Activated CD4-positive, alpha-beta T cell treated with anti-CD3 and anti-CD28 coated beads, Interleukin-2, Interleukin-4, amounts not matched to agents 100 ng/mL and 50 ng/mL, durations not matched to agents 16 hours and 8 hours (primary cell): ENCODE measurements around the gene SAT2.
"Not testable (repeated sequence)": the region's sequence is repeated elsewhere in the genome, so short reads cannot be mapped to it uniquely, and the experiment has no call there.

ENCODE experiments used
- DNase-seq: peaks from one replicate; pipeline ENCODE4 v3.0.0-alpha.2; 2020; ENCODE audit warnings: low spot score

SAT2 gene

DNA sequence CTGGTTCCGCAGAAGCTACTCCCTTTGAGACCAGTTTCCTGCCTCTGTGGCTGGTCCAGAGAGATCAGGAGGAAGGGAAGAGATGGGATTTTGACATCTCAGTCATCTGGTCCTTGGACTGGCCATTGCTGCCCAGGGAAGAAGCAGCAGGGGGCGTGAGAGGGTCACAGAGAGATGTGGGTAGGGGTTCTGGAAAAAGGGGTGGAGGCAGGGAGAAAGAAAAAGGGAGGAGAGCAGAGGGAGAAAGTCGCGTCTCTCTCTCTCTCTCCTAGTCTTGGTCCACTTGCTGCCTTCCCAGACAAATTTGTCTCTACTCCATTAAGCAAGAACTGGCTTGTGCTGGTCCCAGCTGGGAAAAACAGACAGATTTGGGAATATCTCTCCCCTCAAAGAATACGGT lies 6.8 kb upstream of the SAT2 start:
- DNase-seq = no peak

GRCh38 chr17:7633093-7633492 lies 5.5 kb upstream of the SAT2 start:
- no peak for DNase-seq

DNA sequence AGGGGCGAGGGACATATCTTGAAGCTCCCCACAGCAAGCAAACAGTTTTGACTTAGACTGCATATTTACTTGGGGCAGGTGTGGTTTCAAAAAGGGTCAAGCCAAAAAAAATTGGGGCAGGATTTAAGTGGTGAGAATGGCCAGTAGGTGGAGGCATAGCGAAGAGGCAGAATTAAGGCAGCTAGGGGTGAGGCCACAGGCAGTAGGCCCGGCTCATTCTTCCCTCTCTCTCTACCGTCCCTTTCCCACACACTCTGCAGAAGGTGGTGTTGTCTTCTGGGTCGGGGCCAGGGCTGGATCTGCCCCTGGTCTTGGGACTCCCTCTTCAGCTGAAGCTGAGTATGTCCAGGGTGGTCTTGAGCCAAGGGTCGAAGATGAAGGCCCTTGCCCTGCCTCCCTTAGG lies 4.9 kb upstream of the SAT2 start:
- peak; percentile 52 for DNase-seq

DNA sequence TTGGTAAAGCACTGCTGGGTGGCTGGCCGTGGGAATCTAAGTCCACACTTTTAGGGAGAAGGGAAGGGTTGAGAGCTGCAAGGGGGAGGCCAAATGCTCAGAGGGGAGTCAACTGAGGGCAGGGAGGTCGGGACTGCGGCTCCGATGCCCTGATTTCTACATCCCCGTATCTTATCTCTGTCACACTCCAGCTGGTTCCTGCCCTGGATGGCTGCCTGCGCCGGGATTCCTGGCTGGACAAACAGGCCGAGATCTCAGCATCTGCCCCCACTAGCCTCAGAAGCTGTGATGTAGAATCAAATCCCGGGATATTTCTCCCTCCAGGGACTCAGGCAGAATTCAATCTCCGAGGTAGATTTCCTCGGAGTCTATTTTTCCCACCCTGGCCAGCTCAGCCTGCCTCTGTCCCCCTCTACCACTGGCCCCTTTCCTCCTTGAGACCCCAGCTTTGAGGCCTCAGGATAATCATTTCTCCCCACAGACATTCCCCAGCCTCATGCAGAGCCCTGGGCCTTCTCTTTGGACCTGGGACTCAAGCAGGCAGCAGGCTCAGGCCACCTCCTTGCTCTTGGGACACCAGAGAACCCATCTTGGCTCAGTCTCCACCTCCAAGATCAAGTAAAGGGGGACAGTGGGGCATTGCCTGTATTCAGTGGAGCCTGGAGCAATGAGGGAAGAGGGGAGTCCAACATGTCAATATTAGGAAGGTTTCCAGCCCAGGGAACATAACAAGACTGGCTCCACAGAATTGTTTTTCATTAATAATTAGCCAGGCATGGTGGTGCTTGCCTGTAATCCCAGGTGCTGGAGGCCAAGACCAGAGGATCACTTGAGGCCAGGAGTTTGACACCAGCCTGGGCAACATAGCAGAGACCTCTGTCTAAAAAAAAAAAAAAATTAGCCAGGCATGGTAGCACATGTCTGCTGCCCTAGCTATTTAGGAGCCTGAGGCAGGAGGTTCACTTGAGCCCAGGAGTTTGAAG lies 4.1 kb upstream of the SAT2 start:
- DNase-seq = no peak

DNA sequence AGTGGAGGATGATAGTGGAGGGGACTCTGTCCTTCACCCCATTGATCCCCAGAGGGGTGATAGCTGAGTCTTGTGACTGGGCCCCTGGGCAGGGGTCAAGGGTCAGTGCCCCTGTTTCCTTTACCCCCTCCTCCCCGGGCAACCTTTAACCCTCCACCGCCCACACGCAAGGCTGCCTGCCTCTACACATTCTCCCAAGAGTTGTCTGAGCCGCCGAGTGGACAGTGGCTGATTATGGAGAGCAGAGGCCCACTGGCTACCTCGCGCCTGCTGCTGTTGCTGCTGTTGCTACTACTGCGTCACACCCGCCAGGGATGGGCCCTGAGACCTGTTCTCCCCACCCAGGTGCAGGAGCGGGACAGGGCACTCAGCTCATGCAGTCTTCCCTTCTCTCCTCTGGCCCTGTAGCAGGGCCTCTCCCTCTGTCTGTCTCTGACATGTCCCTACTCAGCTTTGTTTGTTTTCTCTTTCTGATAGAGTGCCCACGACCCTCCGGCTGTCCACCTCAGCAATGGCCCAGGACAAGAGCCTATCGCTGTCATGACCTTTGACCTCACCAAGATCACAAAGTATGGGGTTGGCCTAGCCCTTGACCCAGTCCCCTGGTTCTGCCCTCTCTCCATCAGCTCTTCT lies 2.4 kb upstream of the SAT2 start, which contains the start of gene SHBG:
Gene SHBG (plus strand): TSS at position 197 of the 633 bp plus-strand sequence. CDS start 38 bp downstream, at position 235.
- no peak for DNase-seq

- DNase-seq = no peak
These were observed 718 bp downstream of the SAT2 start for GRCh38 chr17:7626956-7627249.

DNA sequence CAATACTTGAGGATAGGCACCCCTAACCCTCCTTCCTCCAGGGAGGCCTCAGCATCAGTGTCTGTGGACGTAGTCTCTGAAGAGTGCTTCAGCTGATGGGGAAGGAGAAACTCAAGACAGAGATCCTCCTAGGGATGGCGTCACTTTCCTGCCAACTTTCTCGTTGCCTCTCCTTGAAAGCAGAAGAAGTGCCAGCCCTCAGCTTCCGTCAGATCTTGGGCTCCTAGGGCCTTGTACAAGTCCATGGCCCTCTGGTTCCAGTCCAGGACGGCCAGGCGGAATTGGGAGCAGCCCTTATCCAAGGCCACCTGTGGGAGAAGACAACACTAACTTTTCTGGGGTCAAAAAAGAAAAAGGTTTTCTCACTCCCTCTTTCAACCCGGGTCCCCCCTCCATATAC lies 1.3 kb downstream of the SAT2 start:
- DNase-seq = no peak

GRCh38 chr17:7625749-7626148 lies 1.9 kb downstream of the SAT2 start:
- DNase-seq = not testable (repeated sequence)

DNA sequence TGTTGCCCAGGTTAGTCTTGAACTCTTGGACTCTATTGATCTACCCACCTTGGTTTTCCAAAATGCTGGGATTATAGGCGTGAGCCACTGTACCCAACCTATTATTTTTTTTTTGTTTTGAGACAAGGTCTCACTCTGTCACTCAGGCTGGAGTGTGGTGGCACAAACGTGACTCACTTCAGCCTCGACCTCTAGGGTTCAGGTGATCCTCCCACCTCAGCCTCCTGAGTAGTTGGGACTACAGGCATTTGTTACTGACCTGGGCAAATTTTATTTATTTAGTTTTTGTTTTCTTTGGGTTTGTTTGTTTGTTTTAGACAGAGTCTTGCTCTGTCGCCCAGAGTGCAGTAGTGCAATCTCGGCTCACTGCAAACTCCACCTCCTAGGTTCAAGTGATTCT lies 4.0 kb downstream of the SAT2 start:
- no peak for DNase-seq

GRCh38 chr17:7620835-7621234 lies 6.8 kb downstream of the SAT2 start:
- DNase-seq = no peak

GRCh38 chr17:7618608-7619007 lies 9.0 kb downstream of the SAT2 start:
- DNase-seq = no peak

- DNase-seq = no peak
These were observed 12.3 kb downstream of the SAT2 start for GRCh38 chr17:7615265-7615747.

GRCh38 chr17:7614425-7615264 lies 13.0 kb downstream of the SAT2 start, which contains the start of gene FXR2:
Gene FXR2 (minus strand): TSS chr17:7614897. CDS start chr17:7614532, 365 bp downstream.
- peak; percentile 100 for DNase-seq

GRCh38 chr17:7613769-7614424 lies 13.7 kb downstream of the SAT2 start:
- DNase-seq = no peak

DNA sequence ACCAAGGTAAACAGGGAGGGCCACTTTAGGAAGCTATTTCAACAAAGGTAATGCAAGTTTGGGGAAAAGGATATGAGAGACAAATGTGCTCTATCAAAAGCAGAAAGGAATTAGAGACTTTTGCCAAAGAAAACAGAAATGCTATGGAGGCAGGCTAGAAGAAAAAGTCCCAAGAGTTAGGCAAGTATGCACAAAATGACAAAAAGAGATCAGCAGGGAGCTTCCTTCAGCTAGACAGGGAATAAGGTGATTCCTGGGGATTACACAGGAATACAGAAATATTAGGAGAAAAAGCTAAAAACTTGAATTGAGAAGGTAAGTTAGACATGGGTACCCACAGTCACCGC lies 15.4 kb downstream of the SAT2 start:
- DNase-seq = no peak

- no peak for DNase-seq
These were observed 15.9 kb downstream of the SAT2 start for GRCh38 chr17:7611635-7612293.

DNA sequence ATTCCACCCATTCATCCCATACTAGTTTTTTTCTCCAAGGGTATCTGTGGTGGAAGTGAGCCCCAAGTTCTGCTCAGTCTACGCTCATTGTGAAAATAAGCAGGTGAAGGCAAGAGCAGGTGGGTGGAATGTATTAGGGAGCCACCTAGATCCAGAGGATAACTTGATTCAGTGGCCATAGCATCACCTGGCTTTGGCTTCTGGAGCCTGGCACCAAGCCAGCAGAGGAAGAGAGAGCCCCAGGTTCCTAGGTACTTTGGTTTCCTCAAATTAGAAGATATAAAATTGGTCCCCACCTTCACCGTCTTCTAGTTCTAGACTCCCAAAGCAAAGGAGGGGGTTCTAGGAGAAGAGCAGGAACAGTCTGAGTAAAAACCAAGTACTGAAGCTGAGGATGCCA lies 17.0 kb downstream of the SAT2 start:
- DNase-seq = no peak

- no peak for DNase-seq
These were observed 21.3 kb downstream of the SAT2 start for GRCh38 chr17:7606280-7606679.

DNA sequence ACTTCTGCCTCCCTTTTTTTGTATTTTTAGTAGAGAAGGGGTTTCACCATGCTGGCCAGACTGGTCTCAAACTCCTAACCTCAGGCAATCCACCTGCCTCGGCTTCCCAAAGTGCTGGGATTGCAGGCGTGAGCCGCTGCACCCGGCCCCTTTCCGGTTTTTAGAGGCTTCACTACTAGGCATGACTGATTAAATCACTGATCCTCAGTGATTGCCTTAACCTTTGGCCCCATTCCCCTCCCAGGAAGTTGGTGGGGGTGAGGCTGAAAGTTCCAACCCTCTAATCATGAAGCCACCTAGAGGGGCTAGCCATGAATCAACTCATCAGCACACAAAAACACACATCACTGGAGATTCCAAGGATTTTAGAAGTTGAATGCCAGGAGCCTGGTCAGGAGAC lies 30.1 kb downstream of the SAT2 start:
- DNase-seq = not testable (repeated sequence)

GRCh38 chr17:7593296-7593695 lies 34.3 kb downstream of the SAT2 start:
- no peak for DNase-seq

- DNase-seq = no peak
These were observed 35.1 kb downstream of the SAT2 start for GRCh38 chr17:7592422-7593021.
